SK-N-SH treated with all-trans-retinoic acid at 6 μM for 48 hours (cell line): ENCODE results near the gene ABCF2.

ENCODE experiments used
- ARNTL ChIP-seq: fragments of 450-650 bp; formaldehyde crosslinking; IDR thresholded peaks from 2 replicates; pipeline ENCODE4 v1.5.0; 2020; ENCODE audit warnings: low read depth, mild to moderate bottlenecking, moderate library complexity, borderline replicate concordance
- ISL1 ChIP-seq: fragments of 250-450 bp; sonication (Bioruptor Pico); IDR thresholded peaks from 2 replicates; pipeline ENCODE4 v2.1.2; 2022; ENCODE audit warnings: mild to moderate bottlenecking, moderate library complexity
- POU6F1 ChIP-seq: fragments of 250-450 bp; sonication (Bioruptor Pico); IDR thresholded peaks from 2 replicates; pipeline ENCODE4 v1.8.0; 2021; ENCODE audit warnings: low read depth, mild to moderate bottlenecking, moderate library complexity, borderline replicate concordance
- PPARA ChIP-seq: fragments of 250-450 bp; sonication (Bioruptor Pico); IDR thresholded peaks from 2 replicates; pipeline ENCODE4 v1.5.0; 2020; ENCODE audit warnings: mild to moderate bottlenecking, borderline replicate concordance
- RARB ChIP-seq: fragments of 250-450 bp; sonication (Bioruptor Pico); IDR thresholded peaks from 2 replicates; pipeline ENCODE4 v1.8.0; 2021; ENCODE audit warnings: mild to moderate bottlenecking, moderate library complexity
- SNAI2 ChIP-seq: fragments of 250-450 bp; sonication (Bioruptor Pico); IDR thresholded peaks from 2 replicates; pipeline ENCODE4 v1.5.0; 2020; ENCODE audit warnings: mild to moderate bottlenecking, moderate library complexity
- TCF4 ChIP-seq: fragments of 250-450 bp; sonication (Bioruptor Pico); IDR thresholded peaks from 2 replicates; pipeline ENCODE4 v1.8.0; 2021; ENCODE audit warnings: mild to moderate bottlenecking, moderate library complexity, borderline replicate concordance
- ZC3H10 ChIP-seq: fragments of 250-450 bp; sonication (Bioruptor Pico); IDR thresholded peaks from 2 replicates; pipeline ENCODE4 v1.5.1; 2021; ENCODE audit warnings: mild to moderate bottlenecking, moderate library complexity
- ZNF8 ChIP-seq: fragments of 450-650 bp; formaldehyde crosslinking; IDR thresholded peaks from 2 replicates; pipeline ENCODE4 v1.5.0; 2020; ENCODE audit warnings: mild to moderate bottlenecking, moderate library complexity
- TF ChIP-seq, protein P1 (sequence below): fragments of 250-450 bp; sonication (Bioruptor Pico); IDR thresholded peaks from 2 replicates; pipeline ENCODE4 v1.5.1; 2020; ENCODE audit warnings: low read depth, mild to moderate bottlenecking, moderate library complexity
- TF ChIP-seq, protein P2 (sequence below): fragments of 250-450 bp; sonication (Bioruptor Pico); IDR thresholded peaks from 2 replicates; pipeline ENCODE4 v1.5.1; 2021; ENCODE audit warnings: mild to moderate bottlenecking, moderate library complexity
- TF ChIP-seq, protein P3 (sequence below): fragments of 250-450 bp; sonication (Bioruptor Pico); IDR thresholded peaks from 2 replicates; pipeline ENCODE4 v1.8.0; 2020; ENCODE audit warnings: mild to moderate bottlenecking, moderate library complexity, borderline replicate concordance

DNA sequence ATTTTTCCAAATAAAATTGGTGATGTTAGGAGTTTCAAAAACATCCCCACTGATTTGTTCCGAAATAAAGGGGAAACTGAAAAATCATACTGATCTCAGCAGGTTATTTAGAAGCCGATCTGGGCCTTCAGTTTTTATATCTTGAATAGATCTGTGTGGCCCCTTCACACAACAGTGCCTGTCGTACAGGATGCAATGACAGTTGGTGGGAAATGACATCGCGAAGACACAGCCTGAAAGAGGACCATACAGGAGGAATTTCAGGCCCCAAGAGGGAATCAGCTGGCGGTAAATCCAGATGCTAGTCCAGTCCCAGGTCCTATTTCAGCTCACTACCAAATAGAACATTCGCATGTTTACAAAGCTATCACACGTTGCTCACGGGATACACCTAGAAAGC lies 19.7 kb downstream of the ABCF2 start:
- TF ChIP-seq, protein P1, sequence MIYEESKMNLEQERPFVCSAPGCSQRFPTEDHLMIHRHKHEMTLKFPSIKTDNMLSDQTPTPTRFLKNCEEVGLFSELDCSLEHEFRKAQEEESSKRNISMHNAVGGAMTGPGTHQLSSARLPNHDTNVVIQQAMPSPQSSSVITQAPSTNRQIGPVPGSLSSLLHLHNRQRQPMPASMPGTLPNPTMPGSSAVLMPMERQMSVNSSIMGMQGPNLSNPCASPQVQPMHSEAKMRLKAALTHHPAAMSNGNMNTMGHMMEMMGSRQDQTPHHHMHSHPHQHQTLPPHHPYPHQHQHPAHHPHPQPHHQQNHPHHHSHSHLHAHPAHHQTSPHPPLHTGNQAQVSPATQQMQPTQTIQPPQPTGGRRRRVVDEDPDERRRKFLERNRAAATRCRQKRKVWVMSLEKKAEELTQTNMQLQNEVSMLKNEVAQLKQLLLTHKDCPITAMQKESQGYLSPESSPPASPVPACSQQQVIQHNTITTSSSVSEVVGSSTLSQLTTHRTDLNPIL: no peak
- TF ChIP-seq ARNTL (CRISPR knock-in tag): no peak
- TF ChIP-seq RARB (CRISPR knock-in tag): no peak
- TF ChIP-seq PPARA (CRISPR knock-in tag): no peak
- no peak for TF ChIP-seq ZC3H10 (CRISPR knock-in tag)
- no peak for TF ChIP-seq ISL1 (CRISPR knock-in tag)
- TF ChIP-seq POU6F1: no peak
- no peak for TF ChIP-seq SNAI2 (CRISPR knock-in tag)
- TF ChIP-seq, protein P2, sequence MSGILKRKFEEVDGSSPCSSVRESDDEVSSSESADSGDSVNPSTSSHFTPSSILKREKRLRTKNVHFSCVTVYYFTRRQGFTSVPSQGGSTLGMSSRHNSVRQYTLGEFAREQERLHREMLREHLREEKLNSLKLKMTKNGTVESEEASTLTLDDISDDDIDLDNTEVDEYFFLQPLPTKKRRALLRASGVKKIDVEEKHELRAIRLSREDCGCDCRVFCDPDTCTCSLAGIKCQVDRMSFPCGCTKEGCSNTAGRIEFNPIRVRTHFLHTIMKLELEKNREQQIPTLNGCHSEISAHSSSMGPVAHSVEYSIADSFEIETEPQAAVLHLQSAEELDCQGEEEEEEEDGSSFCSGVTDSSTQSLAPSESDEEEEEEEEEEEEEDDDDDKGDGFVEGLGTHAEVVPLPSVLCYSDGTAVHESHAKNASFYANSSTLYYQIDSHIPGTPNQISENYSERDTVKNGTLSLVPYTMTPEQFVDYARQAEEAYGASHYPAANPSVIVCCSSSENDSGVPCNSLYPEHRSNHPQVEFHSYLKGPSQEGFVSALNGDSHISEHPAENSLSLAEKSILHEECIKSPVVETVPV (CRISPR knock-in tag): no peak
- TF ChIP-seq ZNF8 (CRISPR knock-in tag): no peak
- TF ChIP-seq, protein P3, sequence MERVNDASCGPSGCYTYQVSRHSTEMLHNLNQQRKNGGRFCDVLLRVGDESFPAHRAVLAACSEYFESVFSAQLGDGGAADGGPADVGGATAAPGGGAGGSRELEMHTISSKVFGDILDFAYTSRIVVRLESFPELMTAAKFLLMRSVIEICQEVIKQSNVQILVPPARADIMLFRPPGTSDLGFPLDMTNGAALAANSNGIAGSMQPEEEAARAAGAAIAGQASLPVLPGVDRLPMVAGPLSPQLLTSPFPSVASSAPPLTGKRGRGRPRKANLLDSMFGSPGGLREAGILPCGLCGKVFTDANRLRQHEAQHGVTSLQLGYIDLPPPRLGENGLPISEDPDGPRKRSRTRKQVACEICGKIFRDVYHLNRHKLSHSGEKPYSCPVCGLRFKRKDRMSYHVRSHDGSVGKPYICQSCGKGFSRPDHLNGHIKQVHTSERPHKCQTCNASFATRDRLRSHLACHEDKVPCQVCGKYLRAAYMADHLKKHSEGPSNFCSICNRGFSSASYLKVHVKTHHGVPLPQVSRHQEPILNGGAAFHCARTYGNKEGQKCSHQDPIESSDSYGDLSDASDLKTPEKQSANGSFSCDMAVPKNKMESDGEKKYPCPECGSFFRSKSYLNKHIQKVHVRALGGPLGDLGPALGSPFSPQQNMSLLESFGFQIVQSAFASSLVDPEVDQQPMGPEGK (CRISPR knock-in tag): no peak
- TF ChIP-seq TCF4: no peak
